Tibial nerve (tissue), 4 donors: Measurements from ENCODE around the gene METAP1D. TPM values are rescaled to one million over a fixed set of nuclear protein-coding genes. Genes with fewer than 3 reads are reported as not detected.

Experiments
- DNase-seq, 2 donors: peaks; one replicate each; pipeline ENCODE4 v3.0.0-alpha.2; 2019; ENCODE audit warnings: low spot score in 2 of 2
- H3K27ac ChIP-seq, 4 donors: fragments of 200-600 bp; sonication (generic) in 3 of 4; one replicate each; pipeline ENCODE4 v1.5.1; 2017 to 2019; ENCODE audit warnings: mild to moderate bottlenecking in 1 of 4
- H3K27me3 ChIP-seq, 2 donors: fragments of 200-600 bp; sonication (generic) in 1 of 2; one replicate each; pipeline versions ENCODE4 v1.5.1 to v1.6.0; 2017 to 2019
- H3K36me3 ChIP-seq, 3 donors: fragments of 200-600 bp; sonication (generic); one replicate each; pipeline ENCODE4 v1.5.1; 2018 to 2019
- H3K4me1 ChIP-seq, 4 donors: fragments of 200-600 bp; sonication (generic) in 3 of 4; one replicate each; pipeline ENCODE4 v1.5.1; 2017 to 2019
- H3K4me3 ChIP-seq, 4 donors: fragments of 200-600 bp; sonication (generic) in 3 of 4; one replicate each; pipeline ENCODE4 v1.5.1; 2017 to 2019; ENCODE audit warnings: mild to moderate bottlenecking in 1 of 4, moderate library complexity in 1 of 4
- H3K9me3 ChIP-seq, 4 donors: fragments of 200-600 bp; sonication (generic) in 3 of 4; one replicate each; pipeline ENCODE4 v1.5.1; 2017 to 2019
- EP300 ChIP-seq, 2 donors: sonication (generic); formaldehyde crosslinking; IDR thresholded peaks; one replicate each; pipeline ENCODE4 v1.6.1; 2017; ENCODE audit warnings: antibody characterized with exemption in 2 of 2, mild to moderate bottlenecking in 1 of 2
- POLR2A ChIP-seq, 2 donors: fragments of 450-650 bp; IDR thresholded peaks; one replicate each; pipeline ENCODE4 v1.6.1; 2017; ENCODE audit warnings: antibody characterized with exemption in 2 of 2, mild to moderate bottlenecking in 2 of 2, moderate library complexity in 2 of 2
- total RNA-seq, 4 donors: library from RNA; depleted of rRNA; stranded (reverse); fragments of >200 nt; gene quantifications; one replicate each; pipeline ENCODE4 v1.1.0, GENCODE V29; 2016
- TF ChIP-seq, protein P1 (sequence below), 5 experiments: fragments of 200-600 bp in 3 of 5; fragments of 450-650 bp in 2 of 5; sonication (generic) in 3 of 5; IDR thresholded peaks; one replicate each; pipeline ENCODE4 v1.5.1; 2016 to 2019; ENCODE audit warnings: antibody characterized with exemption in 5 of 5, mild to moderate bottlenecking in 3 of 5, moderate library complexity in 2 of 5

Gene METAP1D
- total RNA-seq, 4 donors from 2014 or later: 9.4 to 28.4 (median 14.7) TPM

DNA sequence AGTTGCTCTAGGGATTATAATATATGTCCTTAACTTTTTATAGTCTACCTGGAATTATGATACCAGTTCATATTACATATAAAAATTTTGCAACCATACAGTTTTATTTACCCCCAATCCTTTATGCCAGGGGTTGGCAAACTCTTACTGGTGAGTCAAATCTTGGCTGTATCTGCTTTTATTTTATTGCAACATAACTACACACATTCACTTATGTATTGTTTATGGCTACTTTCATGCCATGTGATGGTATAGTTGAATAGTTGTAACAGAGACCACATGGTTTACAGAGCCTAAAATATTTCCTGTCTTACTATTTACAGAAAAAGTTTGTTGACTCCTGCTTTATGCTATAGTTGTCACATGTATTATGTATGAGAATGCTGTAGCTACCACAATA is 128.7 kb downstream of the METAP1D start:
- Histone ChIP-seq H3K4me1 (no peaks in the 10 kb centered on the region), H3K36me3 (no peaks in the 10 kb centered on the region), H3K27ac (no peak overlapping the region), H3K27me3 (no peaks in the 10 kb centered on the region), H3K4me3 (no peak overlapping the region), H3K9me3 (peaks cover 0 to 15% (median 0%) of the 10 kb centered on the region in 4 donors)
- no peak for TF ChIP-seq EP300 (IDR thresholded peaks at IDR 0.05)
- no peak for DNase-seq

DNA sequence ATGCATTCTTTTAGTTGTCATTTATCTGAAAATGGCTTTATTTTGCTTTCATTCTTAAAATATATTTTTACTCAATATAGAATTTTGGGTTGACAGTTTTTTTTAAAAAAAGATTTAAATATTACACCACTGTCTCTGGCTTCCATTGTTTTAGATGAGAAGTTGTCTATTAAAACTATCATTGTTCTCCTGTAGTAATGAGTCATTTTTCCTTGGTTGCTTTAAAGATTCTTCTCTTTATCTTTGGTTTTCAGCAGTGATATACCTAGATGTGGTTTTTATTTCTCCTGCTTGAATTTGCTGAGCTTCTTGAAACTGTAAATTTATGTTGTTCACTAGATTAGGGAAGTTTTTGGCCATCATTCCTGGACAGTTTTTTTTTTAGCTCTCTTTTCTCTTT is 129.7 kb downstream of the METAP1D start:
- Histone ChIP-seq H3K4me3 (no peak overlapping the region), H3K36me3 (no peaks in the 10 kb centered on the region), H3K9me3 (peaks cover 0 to 15% (median 0%) of the 10 kb centered on the region in 4 donors), H3K27me3 (no peaks in the 10 kb centered on the region), H3K27ac (no peak overlapping the region), H3K4me1 (no peaks in the 10 kb centered on the region)
- DNase-seq: no peak
- TF ChIP-seq EP300 (IDR thresholded peaks at IDR 0.05) (no peak), POLR2A (IDR thresholded peaks at IDR 0.05) (no peak)
- TF ChIP-seq, protein P1, sequence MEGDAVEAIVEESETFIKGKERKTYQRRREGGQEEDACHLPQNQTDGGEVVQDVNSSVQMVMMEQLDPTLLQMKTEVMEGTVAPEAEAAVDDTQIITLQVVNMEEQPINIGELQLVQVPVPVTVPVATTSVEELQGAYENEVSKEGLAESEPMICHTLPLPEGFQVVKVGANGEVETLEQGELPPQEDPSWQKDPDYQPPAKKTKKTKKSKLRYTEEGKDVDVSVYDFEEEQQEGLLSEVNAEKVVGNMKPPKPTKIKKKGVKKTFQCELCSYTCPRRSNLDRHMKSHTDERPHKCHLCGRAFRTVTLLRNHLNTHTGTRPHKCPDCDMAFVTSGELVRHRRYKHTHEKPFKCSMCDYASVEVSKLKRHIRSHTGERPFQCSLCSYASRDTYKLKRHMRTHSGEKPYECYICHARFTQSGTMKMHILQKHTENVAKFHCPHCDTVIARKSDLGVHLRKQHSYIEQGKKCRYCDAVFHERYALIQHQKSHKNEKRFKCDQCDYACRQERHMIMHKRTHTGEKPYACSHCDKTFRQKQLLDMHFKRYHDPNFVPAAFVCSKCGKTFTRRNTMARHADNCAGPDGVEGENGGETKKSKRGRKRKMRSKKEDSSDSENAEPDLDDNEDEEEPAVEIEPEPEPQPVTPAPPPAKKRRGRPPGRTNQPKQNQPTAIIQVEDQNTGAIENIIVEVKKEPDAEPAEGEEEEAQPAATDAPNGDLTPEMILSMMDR (IDR thresholded peaks at IDR 0.05): no peak

Other genes with a start within 250 kb of the METAP1D start
- 10 to 100 TPM; 15.9 to 20.5 (median 18.6) TPM for gene SLC25A12, start 105.7 kb upstream of the METAP1D start, total RNA-seq
- gene HAT1, start 77.5 kb upstream of the METAP1D start, total RNA-seq: 10 to 100 TPM; 18.8 to 32.7 (median 25.3) TPM
- gene DLX1, start 85.6 kb downstream of the METAP1D start, total RNA-seq: under 1 TPM in 1 of 4 donors, not detected in 3; 0.44 TPM
- gene DLX2, start 102.9 kb downstream of the METAP1D start, total RNA-seq: not detected